ENCODE measurements around the gene ATP9B.

GRCh38 chr18:79380816-79381806 is 311.9 kb downstream of the ATP9B start:
- TF ChIP-seq POLR2A (IDR thresholded peaks at IDR 0.05; ENCODE audit: low read length) (no peak), GATA1 (IDR thresholded peaks at IDR 0.05; ENCODE audit: low read depth, low read length) (no peak)
